HG03442 (cell line): ENCODE data around the gene CERK.
"Not testable (repeated sequence)": the region's sequence is repeated elsewhere in the genome, so short reads cannot be mapped to it uniquely, and the experiment has no call there.

Experiments
- ATAC-seq: cut with Tn5 transposase; IDR thresholded peaks from one replicate; pipeline ENCODE4 v1.9.1; 2021; ENCODE audit warnings: mild to moderate bottlenecking, moderate library complexity; ENCODE audit not compliant: unreplicated experiment

Gene CERK

DNA sequence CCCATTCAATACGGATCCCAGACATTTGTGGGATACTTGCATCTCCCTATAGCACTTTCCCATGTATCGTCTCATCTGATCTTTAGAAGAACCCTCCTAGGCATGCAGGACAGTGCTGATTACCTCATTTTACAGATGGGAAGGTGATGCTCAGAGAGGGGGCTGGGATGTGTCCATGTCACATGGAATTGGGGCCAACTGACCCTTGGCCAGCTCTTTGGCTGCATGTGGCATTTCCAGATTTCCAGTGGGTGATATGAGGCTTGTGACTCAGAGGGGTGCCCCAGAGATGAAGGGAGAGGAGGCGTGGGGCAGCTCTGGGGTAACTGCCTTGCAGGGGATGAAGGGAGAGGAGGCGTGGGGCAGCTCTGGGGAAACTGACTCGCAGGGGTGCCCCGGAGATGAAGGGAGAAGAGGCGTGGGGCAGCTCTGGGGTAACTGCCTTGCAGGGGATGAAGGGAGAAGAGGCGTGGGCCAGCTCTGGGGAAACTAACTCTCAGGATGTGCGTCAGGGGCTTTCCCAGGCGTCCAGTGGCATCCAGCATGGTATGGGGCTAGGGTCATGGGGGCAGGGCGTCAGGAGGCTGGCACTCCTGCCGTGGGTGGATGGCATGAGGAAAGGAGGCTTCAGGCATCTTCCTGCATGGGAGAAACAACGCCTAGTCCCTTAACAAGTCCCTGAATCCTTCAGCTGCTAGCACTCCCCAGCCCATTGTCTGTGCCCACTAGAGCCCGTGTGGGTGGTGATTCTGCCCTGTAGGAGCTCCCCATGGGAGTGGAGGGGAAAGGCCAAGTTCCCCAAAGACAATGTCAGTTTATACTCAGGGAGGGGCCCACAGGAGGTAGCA is 11.9 kb upstream of the CERK start:
- ATAC-seq, result no peak

DNA sequence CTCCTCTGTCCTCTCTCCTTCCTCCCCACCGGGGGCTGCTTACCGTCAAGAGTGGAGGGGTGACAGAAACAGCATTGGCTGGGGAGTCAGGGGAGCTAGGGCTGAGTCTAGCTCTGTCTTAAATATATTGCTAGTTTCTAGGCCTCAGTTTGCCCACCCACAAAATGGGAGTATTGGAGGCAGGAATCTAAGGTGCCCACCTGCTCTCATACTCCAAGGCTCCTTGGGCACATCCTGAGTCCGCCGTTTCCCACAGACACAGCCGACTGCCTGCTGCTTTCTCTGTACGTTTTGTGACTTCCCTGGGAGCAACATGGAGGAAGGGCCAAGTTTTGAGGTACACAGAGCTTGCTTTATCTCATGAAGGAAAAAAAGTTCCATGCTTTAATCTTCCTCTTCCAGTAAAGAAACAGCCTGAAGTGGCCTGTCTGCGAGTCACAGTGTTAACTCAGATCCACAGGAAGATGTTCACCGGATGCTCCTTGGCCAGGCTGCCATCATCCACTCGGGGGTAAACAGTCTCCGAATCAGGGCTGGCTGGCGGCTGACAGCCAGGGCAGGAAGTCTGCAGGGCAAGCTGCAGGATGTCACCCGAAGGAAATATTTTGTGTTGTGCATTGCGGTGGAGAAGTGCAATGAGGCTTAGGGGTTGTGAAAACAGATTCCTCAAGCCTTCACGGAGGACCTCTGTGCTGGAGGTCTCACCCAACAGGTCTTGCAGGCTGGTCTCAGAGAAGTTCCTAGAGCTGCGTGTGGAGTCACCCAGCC is 11.0 kb upstream of the CERK start:
- no peak for ATAC-seq

DNA sequence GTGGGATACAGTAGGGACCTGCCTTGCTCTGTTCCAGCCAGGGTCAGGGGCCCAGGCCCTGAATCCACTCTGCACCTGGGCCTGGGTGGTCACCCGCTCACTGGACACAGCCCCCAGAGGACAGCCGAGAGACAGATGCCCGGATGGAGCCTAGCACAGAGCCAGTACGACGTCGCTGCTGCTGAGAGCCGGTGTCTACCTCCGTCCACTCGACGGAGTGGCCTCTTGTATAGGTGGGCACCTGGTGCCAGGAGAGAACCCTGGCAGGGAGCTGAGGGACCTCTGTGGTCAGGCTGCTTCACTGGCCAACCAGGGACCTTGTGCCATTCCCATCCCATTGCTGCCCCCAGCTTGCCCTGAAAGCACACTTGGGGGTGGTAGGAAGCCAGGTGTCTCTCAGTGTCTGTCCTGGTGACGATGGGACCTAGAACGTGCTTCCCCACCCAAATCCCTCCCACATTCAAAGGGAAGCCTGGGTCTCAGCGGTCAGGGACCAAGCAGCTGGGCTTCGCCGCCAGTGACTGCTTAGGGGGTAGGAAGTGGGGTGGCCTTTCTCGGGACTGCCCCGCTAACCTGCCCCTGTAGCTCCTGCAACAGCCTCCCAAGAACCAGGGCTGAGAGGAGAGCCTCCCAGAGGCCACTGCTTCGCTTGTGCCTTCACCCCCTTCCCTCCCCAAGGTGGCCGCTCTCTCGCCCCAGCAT is 10.3 kb upstream of the CERK start:
- ATAC-seq, result no peak

DNA sequence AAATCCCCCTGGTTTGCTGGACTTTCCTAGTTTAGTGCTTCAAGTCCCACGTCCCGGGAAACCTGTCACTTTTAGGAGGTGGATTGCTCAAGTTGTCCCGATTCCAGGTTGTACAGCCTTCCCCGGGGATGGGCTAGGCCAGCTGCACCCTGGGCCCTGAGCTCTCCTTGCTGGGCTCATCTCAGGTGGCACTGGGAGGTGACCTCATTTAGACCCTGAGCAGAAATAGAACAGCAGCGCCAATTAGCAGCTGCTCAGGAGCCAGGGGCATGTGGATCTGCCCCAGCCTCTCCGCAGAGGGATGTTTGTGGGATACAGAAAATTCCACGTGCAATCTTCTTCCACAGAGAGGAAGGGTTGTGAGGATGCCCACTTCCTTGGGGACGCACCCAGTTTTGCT is 9.6 kb upstream of the CERK start:
- no peak for ATAC-seq

DNA sequence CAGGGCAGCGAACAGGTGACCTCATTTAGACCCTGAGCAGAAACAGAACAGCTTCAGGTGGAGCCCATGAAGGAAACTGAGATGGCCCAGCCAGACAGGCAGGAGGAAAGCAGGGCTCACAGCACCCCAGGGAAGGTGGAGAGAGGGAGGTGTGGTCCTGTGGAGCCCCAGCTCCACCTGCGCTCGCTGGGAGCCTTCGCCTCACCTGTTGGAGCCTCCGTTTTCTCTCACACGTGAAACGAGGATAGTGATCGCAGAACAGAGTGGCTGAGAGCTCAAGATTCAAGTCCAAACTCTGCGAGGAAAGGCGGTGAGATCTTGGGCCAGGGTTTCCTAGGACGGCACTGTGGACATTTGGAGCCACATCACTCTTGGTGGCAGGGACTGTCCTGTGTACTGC is 8.6 kb upstream of the CERK start:
- no peak for ATAC-seq

DNA sequence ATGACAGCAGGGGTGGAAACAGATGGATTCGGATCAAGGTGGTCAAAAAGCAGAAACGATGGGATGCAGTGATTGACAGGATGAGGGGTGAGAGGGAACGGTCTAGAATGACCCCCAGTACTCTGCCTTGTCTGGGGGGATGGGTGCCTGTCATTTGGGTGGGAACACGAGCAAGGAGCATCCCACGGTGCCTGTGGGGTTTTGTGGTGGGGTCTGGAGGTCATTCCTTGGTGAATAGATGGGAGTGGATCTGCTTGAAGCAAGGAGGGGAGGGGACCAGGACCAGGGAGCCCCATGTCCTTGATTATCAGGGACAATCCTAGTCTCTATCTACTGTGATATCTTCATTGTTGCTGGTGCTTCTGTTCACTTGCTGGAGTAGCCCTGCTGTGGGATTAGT is 8.1 kb upstream of the CERK start:
- ATAC-seq, result no peak

DNA sequence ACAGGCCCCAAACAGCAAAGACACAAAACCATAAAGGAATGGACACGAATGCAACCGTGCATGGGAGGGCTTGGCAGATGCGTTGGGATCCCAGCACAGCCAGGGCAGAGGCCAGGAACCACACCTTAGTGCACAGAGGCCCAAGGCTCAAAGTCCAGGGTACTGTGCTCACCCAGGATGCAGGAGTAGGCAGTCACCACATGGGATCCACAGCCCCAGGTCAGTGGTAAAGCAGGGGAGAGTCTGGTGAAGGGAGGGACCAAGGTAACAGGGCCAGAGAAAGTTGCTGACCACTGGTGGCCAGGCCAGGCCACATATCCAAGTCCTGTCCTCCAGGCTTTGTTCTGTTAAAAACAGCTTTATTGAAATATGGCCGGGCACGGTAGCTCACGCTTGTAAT is 6.5 kb upstream of the CERK start:
- ATAC-seq, result no peak

DNA sequence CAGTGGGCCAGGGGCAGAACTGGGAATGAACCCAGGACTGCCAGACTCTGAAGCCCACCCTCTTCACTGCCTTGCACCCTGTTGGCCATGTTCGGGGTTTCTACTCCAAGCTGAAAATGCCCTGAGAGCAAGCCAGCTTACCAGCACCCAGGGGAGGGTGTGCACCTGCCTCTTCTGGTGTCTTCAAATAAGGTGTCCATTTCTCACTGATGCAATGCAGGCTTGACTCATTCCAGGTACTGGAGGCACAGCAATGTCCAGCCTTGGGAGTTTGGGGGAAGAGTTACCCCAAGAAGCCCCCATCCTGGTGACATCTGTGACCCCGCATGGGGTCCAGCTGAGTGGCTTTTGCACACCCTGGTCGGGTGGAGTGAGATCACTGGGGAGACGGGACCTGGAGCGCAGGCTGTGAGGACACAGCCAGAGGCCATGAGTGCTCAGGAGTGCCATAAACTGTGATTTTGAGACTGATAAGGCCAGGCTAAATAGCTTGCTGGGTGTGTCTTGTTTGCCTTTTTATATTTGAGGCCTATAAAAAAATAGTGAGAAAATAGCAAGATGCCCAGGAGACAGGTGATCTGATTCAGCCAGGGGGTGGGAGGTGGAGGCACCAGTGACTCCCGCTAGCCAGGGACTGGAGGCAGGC is 4.6 kb upstream of the CERK start:
- ATAC-seq, result no peak

DNA sequence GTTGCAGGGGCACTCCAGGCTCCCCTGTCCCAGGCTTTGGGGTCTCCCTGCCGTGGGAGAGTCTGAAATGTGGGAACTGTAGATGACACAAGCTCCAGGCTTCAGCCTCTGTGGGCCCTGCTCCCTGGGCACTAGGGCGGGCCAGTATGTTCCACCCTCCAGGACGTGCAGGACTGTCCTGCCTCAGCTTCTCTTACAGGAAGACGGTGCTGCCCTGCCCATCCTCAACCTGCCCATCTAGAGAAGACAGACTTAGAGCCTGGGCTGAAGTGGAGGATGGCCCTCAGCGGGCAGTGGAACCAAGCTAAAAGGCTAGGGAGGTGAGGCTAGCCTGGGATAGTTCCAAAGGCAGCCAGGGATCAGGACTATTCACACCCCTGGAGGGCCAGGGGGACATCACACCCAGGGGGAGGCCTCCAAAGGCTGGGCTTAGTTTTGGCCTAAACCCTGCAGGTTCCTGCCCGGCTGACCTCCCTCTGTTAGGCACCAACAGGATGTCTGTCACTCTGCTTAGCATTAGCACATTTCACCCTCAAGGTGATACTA is 4.0 kb upstream of the CERK start:
- ATAC-seq, result no peak

DNA sequence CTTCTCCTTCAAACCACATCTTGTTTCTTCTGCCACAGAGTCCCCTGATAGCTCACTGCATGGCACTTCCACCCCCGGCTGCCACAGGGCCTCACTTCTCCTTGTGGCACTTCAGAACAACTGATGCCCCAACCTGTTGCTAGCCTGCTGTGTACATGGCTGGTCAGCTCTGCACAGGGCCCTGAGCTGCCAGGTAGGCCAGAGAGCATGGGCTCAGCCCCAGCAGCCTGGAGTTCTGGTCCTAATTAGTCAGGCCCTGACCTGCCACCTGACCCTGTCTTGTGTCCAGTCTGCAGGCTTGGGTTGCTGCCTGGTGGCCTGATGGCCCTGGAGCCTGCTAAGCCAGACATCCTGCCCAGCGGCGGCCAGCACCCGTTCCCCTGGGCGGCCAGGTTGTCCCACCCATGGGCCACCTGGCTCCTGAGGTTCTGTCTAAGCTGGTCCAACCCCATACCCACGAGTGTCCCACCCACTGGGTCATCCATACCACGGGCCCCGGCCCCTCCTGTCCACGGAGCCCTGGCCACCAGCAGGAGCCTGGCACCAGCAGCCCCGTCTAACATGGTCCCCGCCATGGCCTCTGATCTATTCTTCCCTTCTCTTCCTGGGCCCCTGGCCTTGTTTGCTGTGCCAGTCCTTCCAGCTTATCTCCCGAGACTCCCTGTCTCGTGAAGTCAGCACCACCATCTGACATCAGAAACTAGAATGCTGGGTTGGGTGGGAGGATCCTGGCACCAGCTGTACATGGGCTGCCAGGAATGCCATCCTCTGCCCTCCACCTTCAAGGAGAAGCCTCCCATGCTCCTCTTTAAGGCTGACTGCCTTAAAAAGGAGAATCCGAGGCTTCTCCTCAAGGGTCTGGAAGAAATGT is 3.1 kb upstream of the CERK start:
- no peak for ATAC-seq

DNA sequence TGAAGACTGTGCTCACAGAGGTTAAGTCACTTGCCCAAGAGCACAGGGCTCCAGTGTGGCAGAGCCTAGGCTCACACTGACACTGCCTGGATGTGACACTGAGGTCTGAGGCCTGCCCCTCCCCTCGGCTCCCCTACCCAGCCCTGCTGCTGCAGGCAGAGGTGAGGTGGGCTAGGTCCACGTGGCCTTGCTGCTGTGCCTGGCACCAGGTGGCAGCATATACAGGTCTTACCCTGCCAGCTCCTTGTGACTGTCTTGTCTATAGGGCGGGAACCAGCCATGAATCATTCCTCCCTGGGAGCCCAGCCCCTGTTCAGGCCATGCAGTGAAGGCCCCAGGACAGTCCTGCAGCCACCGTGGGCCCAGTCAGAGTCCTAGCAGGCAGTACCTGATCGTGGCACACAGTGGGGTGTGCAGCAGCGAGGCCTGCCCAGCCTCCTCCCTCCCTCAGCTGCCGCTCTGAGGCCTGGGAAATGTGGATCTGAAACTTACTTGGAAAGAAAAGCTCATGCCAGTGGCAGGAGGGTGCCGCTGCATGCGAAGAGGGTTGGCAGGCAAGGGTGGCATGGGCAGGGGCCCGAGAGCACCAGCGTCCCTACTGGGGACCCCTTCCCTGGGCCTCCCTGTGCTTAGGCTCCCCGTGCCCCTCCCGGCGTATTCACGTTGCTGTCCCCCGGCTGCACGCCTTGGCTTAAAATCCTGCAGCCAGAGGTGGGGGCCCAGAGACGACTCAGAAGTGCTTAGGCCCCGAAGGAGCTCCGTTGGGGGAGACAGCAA is 1.2 kb upstream of the CERK start:
- no peak for ATAC-seq

DNA sequence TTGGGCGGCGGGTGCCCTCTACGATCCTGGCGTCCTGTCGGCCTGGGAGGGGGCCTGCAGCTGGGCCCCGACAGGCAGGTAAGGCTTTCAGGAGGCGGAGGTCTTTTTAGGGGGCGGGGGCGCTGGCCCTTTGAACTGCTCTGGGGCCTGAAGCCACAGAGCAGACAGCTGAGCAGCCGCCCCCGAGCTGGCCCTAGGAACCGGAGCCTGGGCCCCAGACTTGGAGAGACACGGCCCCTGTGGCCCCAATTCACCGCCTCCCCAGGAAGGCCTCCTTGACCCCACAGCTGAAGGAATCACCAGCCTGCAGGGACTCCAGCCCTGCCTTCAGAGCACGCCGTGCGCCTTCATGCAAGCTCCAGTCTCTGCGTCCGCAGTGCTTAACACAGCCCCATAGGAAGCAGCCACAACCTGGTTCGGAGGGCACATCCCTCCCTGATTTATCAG is 618 bp upstream of the CERK start:
- no peak for ATAC-seq

DNA sequence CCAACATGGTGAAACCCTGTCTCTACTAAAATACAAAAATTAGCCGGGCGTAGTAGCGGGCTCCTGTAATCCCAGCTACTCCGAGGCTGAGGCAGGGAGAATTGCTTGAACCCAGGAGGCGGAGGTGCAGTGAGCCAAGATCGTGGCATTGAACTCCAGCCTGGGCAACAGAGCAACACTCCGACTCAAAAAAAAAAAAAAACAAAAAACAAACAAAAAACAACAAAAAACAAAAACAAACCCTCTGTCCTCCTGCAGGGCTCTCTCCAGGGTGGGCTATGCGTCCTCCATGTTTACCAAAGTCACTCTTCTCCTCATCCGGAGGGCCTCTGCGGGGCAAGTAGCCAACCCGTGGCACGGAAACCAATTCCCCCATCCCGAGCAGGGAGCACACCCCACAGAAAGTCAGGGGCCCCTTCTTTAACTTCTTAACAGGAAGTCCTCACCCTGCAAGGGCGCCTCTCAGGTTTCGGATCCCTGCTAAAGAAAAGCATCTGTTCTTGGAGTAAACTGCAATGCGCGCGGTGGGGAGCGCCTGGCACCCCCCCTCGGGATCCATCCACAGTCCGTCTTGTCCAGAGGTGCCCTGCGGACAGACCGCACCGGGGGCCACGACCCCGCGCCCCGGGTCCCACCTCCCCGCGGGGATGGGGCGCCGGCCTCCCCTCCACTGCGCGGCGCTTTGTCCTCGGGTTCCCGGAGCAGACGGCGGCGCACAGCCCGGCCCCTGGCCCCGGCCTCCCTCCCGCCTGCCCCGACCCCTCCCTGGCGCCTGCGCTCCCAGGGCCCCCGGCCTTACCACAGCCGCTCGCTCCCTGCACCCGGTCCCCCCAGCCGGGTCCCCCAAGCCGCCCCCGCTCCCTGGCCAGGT is 712 bp downstream of the CERK start:
- ATAC-seq, result no peak

DNA sequence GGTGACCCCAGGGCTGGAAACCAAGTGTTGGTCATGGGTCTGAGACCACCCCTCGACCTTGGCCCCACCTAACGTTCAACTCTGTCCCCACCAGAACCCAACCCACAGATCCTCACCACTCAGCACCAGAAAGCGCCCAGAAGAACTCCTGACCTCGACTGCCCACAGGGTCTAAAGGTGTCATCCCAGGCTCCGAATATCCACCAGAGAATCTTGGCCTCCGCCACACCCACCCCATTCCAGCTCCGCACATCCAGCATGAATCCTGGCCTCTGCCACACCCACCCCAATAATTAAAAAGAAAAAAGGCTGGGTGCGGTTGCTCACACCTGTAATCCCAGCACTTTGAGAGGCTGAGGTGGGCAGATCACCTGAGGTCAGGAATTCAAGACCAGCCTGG is 1.3 kb downstream of the CERK start:
- ATAC-seq, result no peak

DNA sequence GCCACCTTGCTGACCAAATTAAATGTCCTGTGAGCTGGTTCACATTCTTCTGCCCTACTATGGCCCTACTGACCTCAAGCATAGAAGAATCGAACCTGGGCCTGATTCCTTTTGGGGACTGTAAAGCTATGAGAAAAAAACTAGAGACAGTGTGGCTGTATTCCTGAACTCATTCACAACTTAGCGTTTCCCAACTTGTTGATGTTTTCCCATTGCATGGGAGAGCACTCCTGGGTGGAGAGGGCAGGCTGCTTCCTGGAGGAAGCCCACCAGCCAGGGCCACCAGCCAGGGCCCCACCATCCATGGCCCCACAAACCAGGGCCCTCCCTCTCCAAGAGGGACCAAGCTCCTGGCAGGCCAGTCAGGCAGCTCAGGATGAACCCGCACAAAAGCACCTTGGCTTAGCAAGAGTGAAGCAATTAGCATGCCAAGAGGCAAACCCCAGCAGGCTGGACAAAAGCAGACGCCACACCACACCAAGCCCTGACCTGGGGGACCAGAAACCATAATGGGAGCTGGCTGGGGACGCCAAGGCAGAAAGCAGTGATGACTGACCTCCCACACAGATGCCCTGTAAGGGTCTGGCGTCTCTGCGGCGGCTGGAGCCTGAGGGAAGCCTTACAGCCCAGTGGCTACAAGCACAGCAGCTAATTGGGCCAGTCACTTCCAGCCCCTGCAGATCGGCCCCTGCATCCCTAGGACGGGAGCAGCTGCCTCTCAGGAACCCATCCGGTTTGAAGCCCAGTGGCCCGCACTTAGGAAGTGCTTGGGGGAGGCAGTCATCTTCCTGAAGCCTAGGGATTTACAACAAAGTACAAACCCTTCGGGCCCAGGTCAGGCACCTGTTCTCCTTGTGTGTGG is 2.1 kb downstream of the CERK start:
- ATAC-seq, result no peak

DNA sequence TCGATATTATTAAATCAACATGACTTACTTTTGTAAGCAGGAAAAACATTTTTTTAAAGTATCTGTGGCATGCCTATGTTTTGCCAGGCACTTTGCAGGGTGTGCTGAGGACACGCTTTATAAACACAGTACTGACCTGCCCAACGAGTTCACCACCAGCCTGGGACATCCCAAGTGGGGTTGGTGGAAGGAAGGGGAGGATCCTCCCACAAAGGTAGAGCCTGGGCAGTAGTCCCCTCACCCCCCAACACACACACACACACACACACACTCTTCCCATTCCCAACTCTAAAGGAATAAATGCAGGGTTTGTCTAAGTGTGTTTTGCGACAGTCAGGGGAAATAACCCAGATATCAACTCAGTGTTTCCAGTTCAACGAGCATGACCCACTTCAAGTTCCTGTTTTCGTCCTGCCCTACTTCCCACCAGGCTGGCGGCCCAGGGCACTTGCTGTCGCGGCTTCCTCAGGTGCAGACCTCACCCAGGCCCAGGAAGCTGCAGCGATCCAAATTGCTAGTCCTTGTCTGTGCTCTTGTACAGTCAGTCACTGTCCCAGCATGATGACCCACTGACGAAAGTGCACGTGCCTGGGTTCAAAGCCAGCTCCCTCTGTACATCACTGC is 3.1 kb downstream of the CERK start:
- ATAC-seq, result no peak

DNA sequence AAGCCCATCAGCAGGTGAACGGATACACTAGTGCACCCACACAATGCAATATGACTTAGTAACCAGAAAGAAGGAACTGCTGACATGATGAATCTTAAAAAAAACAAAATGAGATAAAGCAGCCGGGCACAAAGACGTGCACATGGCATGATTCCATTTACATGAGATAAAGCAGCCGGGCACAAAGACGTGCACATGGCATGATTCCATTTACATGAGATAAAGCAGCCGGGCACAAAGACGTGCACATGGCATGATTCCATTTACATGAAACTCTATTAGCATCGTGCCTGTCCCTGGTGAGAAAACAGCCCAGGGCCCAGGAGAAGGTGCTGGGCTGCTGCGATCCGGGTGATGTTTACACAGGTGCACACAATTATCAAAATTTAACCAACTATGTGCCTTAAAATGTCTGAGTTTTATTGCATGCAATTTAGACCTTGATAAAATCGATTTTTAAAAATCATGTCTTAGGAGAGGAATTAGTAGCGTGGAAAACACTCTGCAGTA is 3.8 kb downstream of the CERK start:
- ATAC-seq, result not testable (repeated sequence)
